Stomach smooth muscle (tissue), 2 donors: ENCODE measurements around the gene LRRC61.
A peak's percentile ranks its signal among the peaks of the same experiment; 100 is the strongest.

Experiments used
- H3K27ac ChIP-seq: one replicate; pipeline ENCODE4 v1.7.0; 2013; ENCODE audit warnings: mild to moderate bottlenecking, low read length, inconsistent platforms
- H3K27me3 ChIP-seq, 2 donors: one replicate each; pipeline ENCODE4 v1.7.0; 2013; ENCODE audit warnings: low read length in 2 of 2; ENCODE audit not compliant: insufficient read depth in 2 of 2, control insufficient read depth in 1 of 2
- H3K36me3 ChIP-seq, 2 donors: one replicate each; pipeline ENCODE4 v1.7.0; 2013; ENCODE audit warnings: low read length in 2 of 2; ENCODE audit not compliant: control insufficient read depth in 2 of 2, insufficient read depth in 2 of 2
- H3K4me1 ChIP-seq: one replicate; pipeline ENCODE4 v1.7.0; 2013; ENCODE audit warnings: low read length; ENCODE audit not compliant: control insufficient read depth, insufficient read depth
- H3K4me3 ChIP-seq, 2 donors: one replicate each; pipeline ENCODE4 v1.7.0; 2013; ENCODE audit warnings: low read length in 2 of 2
- H3K9ac ChIP-seq, 2 donors: one replicate each; pipeline ENCODE4 v1.7.0; 2013; ENCODE audit warnings: low read length in 2 of 2, mild to moderate bottlenecking in 1 of 2
- H3K9me3 ChIP-seq, 2 donors: one replicate each; pipeline ENCODE4 v1.7.0; 2013; ENCODE audit warnings: low read length in 2 of 2; ENCODE audit not compliant: control insufficient read depth in 2 of 2
- donor health status: healthy.
- donor health status: Pancreatic carcinoma.

LRRC61 gene

GRCh38 chr7:150322114-150322832 is 882 bp upstream of the LRRC61 start:
- H3K9me3 ChIP-seq = no peaks in the 10 kb centered on the region
- peaks cover 23% of the 10 kb centered on the region for H3K4me1 ChIP-seq
- peaks cover 2 to 8% of the 10 kb centered on the region in 2 donors for H3K36me3 ChIP-seq
- H3K9ac ChIP-seq = peak overlapping the region; percentile 80 to 88
- H3K4me3 ChIP-seq = peak overlapping the region; percentile 85 to 90
- no peaks in the 10 kb centered on the region for H3K27me3 ChIP-seq
- peak overlapping the region; percentile 62 for H3K27ac ChIP-seq

- Histone ChIP-seq H3K4me1 (peaks cover 23% of the 10 kb centered on the region), H3K36me3 (peaks cover 5 to 17% of the 10 kb centered on the region in 2 donors), H3K27ac (peak overlapping the region; percentile 62), H3K9ac (peak overlapping the region; percentile 80 to 88), H3K4me3 (peak overlapping the region; percentile 85 to 90), H3K27me3 (no peaks in the 10 kb centered on the region), H3K9me3 (no peaks in the 10 kb centered on the region)
Measured at GRCh38 chr7:150323682-150324372, 672 bp downstream of the LRRC61 start.

- H3K27ac ChIP-seq = no peak overlapping the region
- peaks cover 23% of the 10 kb centered on the region for H3K4me1 ChIP-seq
- peak overlapping the region in 1 of 2 donors; percentile 85 for H3K4me3 ChIP-seq
- no peaks in the 10 kb centered on the region for H3K27me3 ChIP-seq
- H3K9ac ChIP-seq = peak overlapping the region in 1 of 2 donors; percentile 80
- no peaks in the 10 kb centered on the region for H3K9me3 ChIP-seq
- H3K36me3 ChIP-seq = peaks cover 5 to 17% of the 10 kb centered on the region in 2 donors
Measured at GRCh38 chr7:150324373-150324961, 1.3 kb downstream of the LRRC61 start.

GRCh38 chr7:150325110-150325611 is 2.0 kb downstream of the LRRC61 start:
- H3K27ac ChIP-seq = no peak overlapping the region
- H3K9me3 ChIP-seq = no peaks in the 10 kb centered on the region
- H3K4me3 ChIP-seq = no peak overlapping the region
- H3K27me3 ChIP-seq = no peaks in the 10 kb centered on the region
- peaks cover 27% of the 10 kb centered on the region for H3K4me1 ChIP-seq
- H3K36me3 ChIP-seq = peaks cover 5 to 17% of the 10 kb centered on the region in 2 donors
- H3K9ac ChIP-seq = no peak overlapping the region

- H3K36me3 ChIP-seq = peaks cover 5 to 17% of the 10 kb centered on the region in 2 donors
- H3K9me3 ChIP-seq = no peaks in the 10 kb centered on the region
- H3K4me1 ChIP-seq = peaks cover 27% of the 10 kb centered on the region
- no peak overlapping the region for H3K27ac ChIP-seq
- no peak overlapping the region for H3K9ac ChIP-seq
- H3K27me3 ChIP-seq = no peaks in the 10 kb centered on the region
- no peak overlapping the region for H3K4me3 ChIP-seq
Measured at GRCh38 chr7:150325901-150326300, 2.7 kb downstream of the LRRC61 start.

GRCh38 chr7:150326657-150327268 is 3.6 kb downstream of the LRRC61 start:
- peaks cover 27% of the 10 kb centered on the region for H3K4me1 ChIP-seq
- H3K27me3 ChIP-seq = no peaks in the 10 kb centered on the region
- no peaks in the 10 kb centered on the region for H3K9me3 ChIP-seq
- no peak overlapping the region for H3K9ac ChIP-seq
- H3K4me3 ChIP-seq = no peak overlapping the region
- H3K27ac ChIP-seq = no peak overlapping the region
- peaks cover 5 to 17% of the 10 kb centered on the region in 2 donors for H3K36me3 ChIP-seq

DNA sequence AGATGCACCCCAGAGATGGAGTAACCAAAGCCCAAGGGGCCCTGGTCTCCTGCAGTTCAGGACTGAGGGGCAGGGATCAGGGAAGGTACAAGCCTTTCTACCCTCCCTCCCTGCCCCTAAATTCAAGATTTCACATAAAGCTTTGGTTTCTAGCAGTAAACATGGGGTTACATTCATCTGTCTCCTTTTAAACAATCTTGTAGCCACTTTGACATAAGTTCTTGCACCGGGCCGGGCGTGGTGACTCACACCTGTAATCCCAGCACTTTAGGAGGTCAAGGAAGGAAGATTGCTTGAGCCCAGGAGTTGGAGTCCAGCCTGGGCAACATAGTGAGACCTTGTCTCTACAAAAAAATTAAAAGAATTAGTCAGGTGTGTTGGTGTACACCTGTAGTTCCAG is 4.2 kb downstream of the LRRC61 start:
- Histone ChIP-seq H3K9me3 (no peaks in the 10 kb centered on the region), H3K9ac (no peak overlapping the region), H3K4me1 (peaks cover 25% of the 10 kb centered on the region), H3K27me3 (no peaks in the 10 kb centered on the region), H3K27ac (no peak overlapping the region), H3K36me3 (peaks cover 5 to 17% of the 10 kb centered on the region in 2 donors), H3K4me3 (no peak overlapping the region)

DNA sequence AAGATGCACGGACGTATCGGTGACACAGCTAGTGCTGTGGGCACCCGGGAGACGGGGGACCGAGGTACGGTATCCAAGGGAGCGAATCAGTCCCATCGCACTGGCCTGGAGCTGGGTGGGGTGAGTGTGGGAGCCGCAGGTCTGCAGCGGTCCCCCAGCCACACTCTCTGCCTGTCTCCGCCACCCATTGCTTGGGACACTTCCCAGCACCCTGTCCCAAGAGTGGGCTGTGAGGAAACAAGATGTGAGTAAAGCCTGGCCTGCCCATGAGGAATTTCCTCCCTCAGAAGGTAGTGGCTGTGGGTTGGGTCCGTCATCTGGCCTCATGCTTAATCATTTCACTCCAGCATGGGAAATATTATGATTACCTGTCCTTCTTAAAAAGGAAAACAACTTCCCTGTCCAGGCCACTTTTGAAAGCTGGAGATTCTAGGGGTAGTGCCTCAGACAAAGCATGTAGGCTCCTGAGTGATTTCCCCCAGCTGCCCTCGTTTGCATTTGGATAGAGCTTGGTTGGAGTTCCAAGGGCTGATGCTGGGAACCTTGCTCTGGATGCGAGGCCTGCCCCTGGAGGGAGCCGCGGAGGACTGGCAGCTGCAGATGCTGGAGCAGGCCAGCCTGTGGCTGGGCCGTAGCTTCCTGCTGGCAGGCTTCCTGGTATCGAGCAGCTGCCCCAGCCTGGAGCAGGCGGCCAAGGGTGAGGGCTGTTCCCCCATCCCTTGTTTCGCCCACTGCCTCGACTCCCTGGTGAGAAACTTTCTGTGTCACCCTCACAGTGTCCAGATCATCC is 6.4 kb downstream of the LRRC61 start:
- H3K27ac ChIP-seq = no peak overlapping the region

DNA sequence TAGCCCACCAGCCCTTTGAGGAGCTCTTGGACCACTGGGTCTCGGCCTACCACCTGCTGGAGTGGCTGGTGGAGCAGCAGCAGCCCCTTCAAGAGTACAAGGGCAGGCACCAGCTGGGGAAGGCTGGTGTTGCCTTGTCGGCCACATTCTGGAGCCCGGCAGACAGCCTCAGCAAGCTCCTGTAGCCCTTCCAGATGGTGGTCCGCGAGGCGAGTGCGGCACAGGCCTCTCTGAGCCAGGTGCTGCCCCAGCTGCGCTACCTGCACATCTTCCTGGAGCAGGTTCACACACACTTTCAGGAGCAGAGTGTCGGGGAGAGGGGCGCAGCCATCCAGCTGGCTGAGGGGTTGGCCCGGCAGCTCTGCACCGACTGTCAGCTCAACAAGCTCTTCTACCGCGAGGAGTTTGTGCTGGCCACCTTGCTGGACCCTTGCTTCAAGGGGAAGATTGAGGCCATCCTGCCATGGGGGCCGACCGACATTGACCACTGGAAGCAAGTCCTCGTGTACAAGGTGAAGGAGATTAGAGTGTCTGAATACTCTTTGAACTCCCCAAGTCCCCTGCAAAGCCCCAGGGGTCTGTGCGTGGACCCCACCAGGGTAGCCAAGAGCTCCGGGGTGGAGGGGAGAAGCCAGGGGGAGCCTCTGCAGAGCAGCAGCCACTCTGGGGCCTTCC is 7.2 kb downstream of the LRRC61 start:
- Histone ChIP-seq H3K9ac (no peak overlapping the region), H3K27me3 (no peaks in the 10 kb centered on the region), H3K27ac (no peak overlapping the region), H3K4me3 (no peak overlapping the region), H3K4me1 (peaks cover 15% of the 10 kb centered on the region), H3K36me3 (peaks cover 5 to 17% of the 10 kb centered on the region in 2 donors), H3K9me3 (no peaks in the 10 kb centered on the region)

More for the DNA sequence above, 6.4 kb downstream of the LRRC61 start:
- H3K4me3 ChIP-seq = no peak overlapping the region
- H3K36me3 ChIP-seq = peaks cover 5 to 17% of the 10 kb centered on the region in 2 donors
- H3K27me3 ChIP-seq = no peaks in the 10 kb centered on the region
- peaks cover 8% of the 10 kb centered on the region for H3K4me1 ChIP-seq
- H3K9ac ChIP-seq = no peak overlapping the region
- H3K9me3 ChIP-seq = no peaks in the 10 kb centered on the region
